H4 (cell line): ENCODE measurements around the gene TTPAL. TPM values are rescaled to one million over a fixed set of nuclear protein-coding genes. Genes with fewer than 3 reads are reported as not detected.
"Not testable (repeated sequence)": the region's sequence is repeated elsewhere in the genome, so short reads cannot be mapped to it uniquely, and the experiment has no call there.

Experiments used
- DNase-seq: peaks from one replicate; pipeline ENCODE4 v3.0.0-alpha.2; 2015; ENCODE audit warnings: low spot score
- total RNA-seq: library from RNA; depleted of rRNA; stranded (reverse); fragments of >200 nt; shearing (Covaris generic); gene quantifications from 2 replicates; pipeline ENCODE4 v1.2.3, GENCODE V29; 2014

TTPAL gene
- total RNA-seq, 1 experiment from 2014 or later = 11.2 TPM

- no peak for DNase-seq
Observed at GRCh38 chr20:44468044-44468782, 7.5 kb upstream of the TTPAL start.

DNA sequence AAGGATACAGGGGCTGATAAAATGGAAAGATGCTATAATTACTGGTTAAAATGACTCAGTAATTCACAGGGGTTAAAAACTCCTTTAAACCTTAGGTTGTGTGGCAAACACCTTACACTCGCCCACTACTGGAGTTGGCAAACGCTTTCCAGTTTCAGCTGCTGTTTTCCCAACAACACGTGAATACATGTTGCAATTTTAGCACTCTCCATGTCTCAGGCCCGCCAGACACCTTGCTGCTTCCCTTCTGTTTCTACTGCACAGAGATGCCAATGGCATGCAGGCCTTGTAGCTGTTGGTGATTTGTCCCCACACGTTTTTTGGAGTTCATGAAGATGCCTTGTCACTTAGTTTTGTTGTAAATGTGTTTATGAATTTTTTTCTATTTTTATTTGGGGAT, 5.3 kb upstream of the TTPAL start:
- no peak for DNase-seq

GRCh38 chr20:44471481-44471882, 4.2 kb upstream of the TTPAL start:
- DNase-seq = no peak

GRCh38 chr20:44472283-44472682, 3.4 kb upstream of the TTPAL start:
- DNase-seq = not testable (repeated sequence)

GRCh38 chr20:44475372-44475693, 341 bp upstream of the TTPAL start:
- no peak for DNase-seq

DNA sequence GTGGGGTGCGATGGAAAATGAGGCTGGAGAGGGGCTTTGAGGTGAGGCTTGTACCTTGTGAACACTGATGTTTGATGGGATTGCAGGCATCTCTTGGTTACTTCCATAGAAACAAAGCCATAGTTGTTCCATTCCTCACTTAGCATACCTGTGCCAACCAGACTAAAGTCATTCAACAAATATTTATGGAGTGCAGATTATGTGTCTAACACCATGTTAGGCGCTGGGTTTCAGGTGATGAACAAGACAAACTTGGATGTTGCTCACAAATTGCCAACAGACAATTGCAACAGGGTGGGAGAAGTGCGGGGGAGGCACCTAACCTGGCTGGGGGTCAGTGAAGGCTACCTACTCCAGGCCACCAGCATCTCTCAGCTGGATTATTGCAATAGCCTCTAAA, 1.5 kb downstream of the TTPAL start:
- DNase-seq = no peak

DNA sequence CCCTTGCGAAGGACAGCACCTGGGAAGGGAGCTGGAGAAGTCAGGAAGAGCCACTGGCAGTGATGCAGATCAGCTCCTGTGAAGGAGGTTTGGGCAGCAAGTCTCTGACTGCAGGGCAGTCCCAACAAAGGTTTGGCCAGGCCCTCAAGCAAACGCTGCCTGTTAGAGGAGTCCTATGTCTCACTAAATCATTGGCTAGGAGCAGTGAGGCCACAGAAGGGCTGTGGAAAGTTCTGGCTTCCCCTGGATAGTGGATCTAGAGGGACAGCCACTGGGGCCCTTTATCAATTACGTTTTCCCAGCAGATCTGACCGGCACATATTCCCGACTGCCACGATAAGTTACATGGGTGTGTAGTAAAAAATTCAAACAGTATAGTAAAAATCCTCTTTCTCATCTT, 2.5 kb downstream of the TTPAL start:
- no peak for DNase-seq

GRCh38 chr20:44479643-44480042, 4.0 kb downstream of the TTPAL start:
- DNase-seq = no peak

- DNase-seq = no peak
Observed at GRCh38 chr20:44480097-44480496, 4.4 kb downstream of the TTPAL start.

DNA sequence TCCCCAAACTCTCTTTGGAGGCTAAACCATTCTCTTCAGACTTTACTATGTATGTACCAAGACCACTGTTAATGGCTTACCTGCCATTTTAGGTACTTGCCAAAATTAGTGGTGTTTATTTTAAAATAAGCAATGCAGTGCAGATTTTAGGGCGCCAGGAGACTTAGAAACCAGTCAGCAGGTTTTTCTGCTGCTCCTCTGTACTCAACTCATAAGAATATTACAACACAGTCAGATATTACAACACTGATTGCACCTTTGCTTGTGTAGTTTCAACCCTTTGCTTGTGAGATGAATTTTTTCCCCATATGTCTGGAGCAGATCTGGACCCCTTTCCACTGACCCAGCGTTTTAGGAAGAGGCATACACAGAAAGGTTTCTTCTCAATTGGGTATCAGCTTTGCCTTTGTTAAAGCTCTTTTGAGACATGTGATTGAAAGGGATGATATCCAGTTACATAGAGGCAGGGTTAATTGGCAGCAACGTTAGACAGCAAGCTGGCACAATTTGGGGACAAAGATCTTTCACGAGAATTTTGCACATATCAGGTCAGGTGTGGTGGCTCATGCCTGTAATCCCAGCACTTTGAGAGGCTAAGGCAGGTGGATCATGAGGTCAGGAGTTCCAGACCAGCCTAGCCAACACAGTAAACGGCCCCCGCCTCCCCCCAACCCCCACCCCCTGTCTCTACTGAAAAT, 6.2 kb downstream of the TTPAL start:
- DNase-seq = no peak

- DNase-seq = no peak
Observed at GRCh38 chr20:44483112-44483511, 7.4 kb downstream of the TTPAL start.

GRCh38 chr20:44485078-44485829, 9.6 kb downstream of the TTPAL start:
- no peak for DNase-seq

- DNase-seq = no peak
Observed at GRCh38 chr20:44485830-44486198, 10.1 kb downstream of the TTPAL start.

DNA sequence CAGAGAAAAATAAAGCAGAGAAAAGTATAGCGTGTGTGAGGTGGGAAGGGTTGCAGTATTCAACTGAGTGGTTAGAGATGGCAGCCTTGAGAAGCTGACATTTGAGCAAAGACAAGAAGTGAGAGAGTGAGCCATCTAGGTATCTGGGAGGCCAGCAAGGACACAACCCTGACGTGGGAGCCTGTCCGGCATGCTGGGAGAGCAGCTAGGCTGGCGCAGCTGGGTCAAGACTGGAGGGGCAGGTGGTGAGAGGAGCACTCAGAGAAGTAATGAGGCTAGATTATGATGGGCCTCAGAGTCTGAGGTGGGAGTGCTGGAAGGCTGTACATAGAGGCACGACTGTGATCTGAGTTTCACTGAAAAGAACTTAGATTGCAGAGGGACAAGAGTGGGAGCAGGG, 12.9 kb downstream of the TTPAL start:
- no peak for DNase-seq

- DNase-seq = no peak
Observed at GRCh38 chr20:44489223-44489622, 13.5 kb downstream of the TTPAL start.

GRCh38 chr20:44489931-44490330, 14.3 kb downstream of the TTPAL start:
- no peak for DNase-seq

DNA sequence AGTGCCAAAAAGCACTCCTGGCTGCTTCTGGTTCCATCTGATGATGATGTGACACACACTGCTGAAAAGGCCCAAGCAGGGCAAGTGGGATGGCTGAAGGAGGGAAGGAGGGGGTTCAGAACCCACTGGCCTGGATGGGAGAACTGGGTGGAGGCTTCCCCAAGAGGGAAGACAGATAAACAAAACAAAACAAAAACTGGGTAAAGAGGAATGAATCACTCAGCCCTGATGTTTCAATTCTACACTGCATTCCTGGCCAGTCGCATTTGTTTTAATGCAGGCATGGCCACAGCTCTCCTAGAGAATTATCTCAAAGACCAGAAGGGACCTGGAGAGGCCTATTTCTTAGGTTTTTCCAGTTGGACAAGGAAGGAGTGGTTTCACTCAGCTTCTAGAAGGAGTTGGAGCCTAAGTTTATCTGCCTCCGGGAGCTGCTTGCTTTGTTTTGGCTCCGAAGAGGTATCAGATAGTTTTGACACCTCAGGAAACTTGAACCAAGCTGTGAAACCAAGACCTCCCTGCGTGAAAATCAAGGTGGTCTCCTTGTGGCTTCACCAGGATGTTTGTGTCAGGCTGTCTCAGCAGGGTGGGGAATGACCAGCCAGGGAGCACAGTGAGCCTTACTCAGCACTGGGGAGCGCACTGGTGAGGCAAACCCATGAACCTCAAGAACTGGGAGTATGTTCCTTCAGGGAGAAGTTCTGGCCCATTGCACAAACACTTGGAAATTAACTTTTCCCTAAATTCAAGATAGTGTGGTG, 16.1 kb downstream of the TTPAL start:
- no peak for DNase-seq

DNA sequence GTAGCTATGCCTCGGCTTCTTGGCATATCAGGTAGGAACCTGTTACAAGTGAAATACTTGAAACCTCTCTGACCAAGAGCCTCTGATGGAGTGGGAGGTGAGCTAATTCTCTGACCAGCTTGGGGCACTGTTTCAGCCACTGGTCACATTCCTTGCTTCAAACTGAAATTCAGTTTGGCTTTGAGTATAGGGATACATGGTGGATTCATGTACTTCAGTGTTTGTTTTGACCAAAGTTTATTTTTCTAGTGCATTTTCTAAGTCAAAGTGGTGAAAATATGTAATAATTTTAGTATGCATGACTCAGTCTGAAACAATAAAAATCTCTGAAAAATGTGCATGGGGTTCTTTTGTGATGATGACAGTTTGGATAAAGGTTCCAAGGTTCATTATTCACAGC, 18.6 kb downstream of the TTPAL start:
- DNase-seq = no peak

DNA sequence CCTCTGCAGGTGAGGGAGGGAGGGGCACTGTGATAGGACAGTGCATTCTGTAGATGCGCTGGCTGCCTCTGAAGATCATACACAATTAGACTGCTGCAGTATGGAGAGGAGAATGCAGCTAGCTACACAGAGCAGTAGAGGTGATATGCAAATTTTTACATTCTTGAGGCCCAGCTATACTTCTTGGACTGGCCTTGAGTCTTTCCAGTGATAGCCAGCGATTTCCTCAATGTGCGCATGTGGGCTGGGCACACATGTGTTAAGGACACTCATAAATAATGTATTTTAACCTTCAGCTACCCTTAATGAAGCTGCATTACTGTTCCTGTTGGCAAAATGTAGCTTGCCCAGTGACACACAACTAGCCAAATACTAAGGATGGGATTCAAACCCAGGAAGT, 19.0 kb downstream of the TTPAL start:
- no peak for DNase-seq

DNA sequence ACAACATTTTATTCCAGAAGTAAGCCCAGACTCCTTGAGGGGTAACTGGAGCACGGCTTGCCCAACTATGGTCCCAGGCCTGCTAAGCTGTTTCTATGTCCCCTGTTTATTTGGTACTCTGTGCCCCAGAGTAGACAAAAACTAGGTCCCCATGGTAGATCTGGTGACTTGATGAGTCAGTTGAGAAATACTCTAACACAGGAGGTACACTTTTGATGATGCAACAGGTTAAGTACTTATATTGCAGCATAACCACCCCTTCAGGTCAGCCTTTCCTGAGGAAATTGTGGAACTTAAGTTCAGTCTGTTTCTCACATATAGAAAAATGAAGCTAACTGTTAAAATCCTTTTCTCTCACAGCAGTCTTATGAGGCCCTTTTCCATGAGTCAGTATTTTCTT, 19.6 kb downstream of the TTPAL start:
- DNase-seq = peak; percentile 28

DNA sequence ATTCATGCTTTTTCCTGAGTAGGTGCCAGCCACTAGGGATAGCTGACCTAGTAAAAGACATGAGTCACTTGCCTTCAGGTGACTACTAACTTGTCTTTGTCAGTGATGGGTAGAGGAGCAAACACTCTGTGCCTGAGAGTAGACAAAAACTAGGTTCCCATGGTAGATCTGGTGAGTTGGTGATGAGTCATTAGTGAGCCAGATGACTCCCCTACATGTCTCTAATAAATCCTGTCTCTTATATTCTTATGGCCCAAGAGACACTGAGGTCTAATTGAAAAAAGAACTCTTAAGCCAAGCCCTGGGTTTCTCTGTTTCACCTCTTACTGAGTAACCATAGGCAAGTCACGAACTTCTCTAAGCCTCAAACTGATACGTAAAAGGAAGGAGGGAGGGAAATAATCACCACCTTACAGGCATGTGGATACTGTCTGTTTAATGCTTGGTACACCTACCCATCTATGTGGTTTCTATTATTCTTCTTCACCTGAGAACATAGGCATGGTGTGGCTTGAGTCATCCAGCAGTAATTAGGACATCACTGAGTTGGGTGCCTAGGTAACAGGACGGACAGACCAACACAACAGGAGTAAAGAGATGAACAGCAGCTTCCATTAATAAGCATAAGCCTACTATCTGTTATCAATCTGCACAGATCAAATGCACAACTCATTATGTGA, 20.3 kb downstream of the TTPAL start:
- DNase-seq = no peak

GRCh38 chr20:44496976-44497375, 21.3 kb downstream of the TTPAL start:
- DNase-seq = no peak
